DND-41 (cell line): Measurements from ENCODE around the gene CERKL.

Experiments used
- ATAC-seq: fragments of 200-7000 bp; cut with Tn5 transposase; 3 replicates; pipeline ENCODE4 v1.9.1; 2021; ENCODE audit warnings: low read depth; ENCODE audit not compliant: insufficient read depth
- DNase-seq: peaks from one replicate; pipeline ENCODE4 v3.0.0-alpha.2; 2020
- H2AFZ ChIP-seq: 2 replicates; pipeline ENCODE4 v1.6.0; 2012; ENCODE audit warnings: low read depth, low read length
- H3K27ac ChIP-seq: 2 replicates; pipeline ENCODE4 v1.5.1; 2012; ENCODE audit warnings: low read length, inconsistent platforms
- H3K27me3 ChIP-seq: fragments of 200-600 bp; sonication (generic); 2 replicates; pipeline ENCODE4 v1.6.0; 2012; ENCODE audit warnings: low read length, mild to moderate bottlenecking, inconsistent platforms; ENCODE audit not compliant: insufficient read depth, poor library complexity
- H3K36me3 ChIP-seq: 2 replicates; pipeline ENCODE4 v1.5.1; 2012; ENCODE audit warnings: low read length, inconsistent platforms; ENCODE audit not compliant: insufficient read depth
- H3K4me1 ChIP-seq: 2 replicates; pipeline ENCODE4 v1.5.1; 2012; ENCODE audit warnings: mild to moderate bottlenecking, low read length; ENCODE audit not compliant: insufficient read depth
- H3K4me2 ChIP-seq: 2 replicates; pipeline ENCODE4 v1.6.0; 2012; ENCODE audit warnings: mild to moderate bottlenecking, moderate library complexity, low read length, inconsistent platforms; ENCODE audit not compliant: insufficient read depth
- H3K4me3 ChIP-seq, 2 experiments: fragments of 200-600 bp in 1 of 2; shearing (Covaris generic) in 1 of 2; 2 replicates each; pipeline ENCODE4 v1.5.1; 2012 to 2016; ENCODE audit warnings: inconsistent platforms in 2 of 2, low read length in 2 of 2, mild to moderate bottlenecking in 2 of 2, low read depth in 1 of 2, moderate library complexity in 1 of 2
- H3K79me2 ChIP-seq: 2 replicates; pipeline ENCODE4 v1.6.0; 2012; ENCODE audit warnings: low read length, inconsistent platforms; ENCODE audit not compliant: insufficient read depth
- H3K9ac ChIP-seq: 2 replicates; pipeline ENCODE4 v1.6.0; 2012; ENCODE audit warnings: low read depth, mild to moderate bottlenecking, inconsistent platforms, low read length, moderate library complexity
- H3K9me3 ChIP-seq: 2 replicates; pipeline ENCODE4 v1.5.1; 2012; ENCODE audit warnings: low read length, moderate library complexity, mild to moderate bottlenecking, inconsistent platforms; ENCODE audit not compliant: insufficient read depth, severe bottlenecking
- H4K20me1 ChIP-seq: 2 replicates; pipeline ENCODE4 v1.6.0; 2012; ENCODE audit warnings: low read length; ENCODE audit not compliant: insufficient read depth
- CTCF ChIP-seq: IDR thresholded peaks from 2 replicates; pipeline ENCODE4 v1.5.1; 2012; ENCODE audit warnings: borderline replicate concordance, low read length, moderate library complexity, mild to moderate bottlenecking; ENCODE audit not compliant: poor library complexity, severe bottlenecking; ENCODE audit errors: extremely low read depth
- EZH2 ChIP-seq: IDR thresholded peaks from 3 replicates; pipeline ENCODE4 v1.6.1; 2012; ENCODE audit warnings: borderline replicate concordance, low read depth, mild to moderate bottlenecking, moderate library complexity, low read length, inconsistent platforms; ENCODE audit not compliant: severe bottlenecking

CERKL gene

GRCh38 chr2:181589779-181590178, 67.1 kb downstream of the CERKL start:
- H3K27ac ChIP-seq, result no peak overlapping the region
- TF ChIP-seq CTCF, result no peak
- TF ChIP-seq EZH2, result no peak
- no peaks in the 10 kb centered on the region for H3K27me3 ChIP-seq
- H4K20me1 ChIP-seq, result no peaks in the 10 kb centered on the region
- no peak overlapping the region for H3K4me2 ChIP-seq
- H3K9ac ChIP-seq, result no peak overlapping the region
- H3K36me3 ChIP-seq, result no peaks in the 10 kb centered on the region
- H3K79me2 ChIP-seq, result no peaks in the 10 kb centered on the region
- peaks cover 15% of the 10 kb centered on the region for H3K4me1 ChIP-seq
- no peak overlapping the region for H3K4me3 ChIP-seq
- ATAC-seq (no peak), DNase-seq (no peak)
- H2AFZ ChIP-seq, result no peak overlapping the region
- no peaks in the 10 kb centered on the region for H3K9me3 ChIP-seq

GRCh38 chr2:181588546-181588945, 68.4 kb downstream of the CERKL start:
- Histone ChIP-seq H4K20me1 (no peaks in the 10 kb centered on the region), H3K27me3 (no peaks in the 10 kb centered on the region), H3K27ac (no peak overlapping the region), H3K4me1 (peaks cover 15% of the 10 kb centered on the region), H3K9me3 (no peaks in the 10 kb centered on the region), H3K36me3 (no peaks in the 10 kb centered on the region), H2AFZ (no peak overlapping the region), H3K4me3 (no peak overlapping the region), H3K4me2 (no peak overlapping the region), H3K9ac (no peak overlapping the region), H3K79me2 (no peaks in the 10 kb centered on the region)
- no peak for TF ChIP-seq CTCF
- DNase-seq (no peak), ATAC-seq (no peak)

- Histone ChIP-seq H3K4me3 (no peak overlapping the region), H2AFZ (no peak overlapping the region)
Measured at GRCh38 chr2:181586569-181587081, 70.3 kb downstream of the CERKL start.

More at GRCh38 chr2:181586569-181587081, 70.3 kb downstream of the CERKL start:
- Histone ChIP-seq H3K36me3 (no peaks in the 10 kb centered on the region), H3K4me2 (peak overlapping the region; percentile 3; the same call in 1 of the 2 replicates), H3K9ac (no peak overlapping the region), H3K9me3 (no peaks in the 10 kb centered on the region), H3K27ac (no peak overlapping the region), H3K4me1 (peaks cover 15% of the 10 kb centered on the region), H4K20me1 (no peaks in the 10 kb centered on the region), H3K27me3 (no peaks in the 10 kb centered on the region), H3K79me2 (no peaks in the 10 kb centered on the region)
- ATAC-seq, result peak; percentile 93
- no peak for TF ChIP-seq CTCF
- TF ChIP-seq EZH2, result no peak
- peak; percentile 50 for DNase-seq
